ENCODE data around the gene TSC22D2. TPM values are rescaled to one million over a fixed set of nuclear protein-coding genes. Genes with fewer than 3 reads are reported as not detected.

Gene TSC22D2
- total and polyA plus RNA-seq, 12 donors = 11.8 to 73.1 (median 28.7) TPM

DNA sequence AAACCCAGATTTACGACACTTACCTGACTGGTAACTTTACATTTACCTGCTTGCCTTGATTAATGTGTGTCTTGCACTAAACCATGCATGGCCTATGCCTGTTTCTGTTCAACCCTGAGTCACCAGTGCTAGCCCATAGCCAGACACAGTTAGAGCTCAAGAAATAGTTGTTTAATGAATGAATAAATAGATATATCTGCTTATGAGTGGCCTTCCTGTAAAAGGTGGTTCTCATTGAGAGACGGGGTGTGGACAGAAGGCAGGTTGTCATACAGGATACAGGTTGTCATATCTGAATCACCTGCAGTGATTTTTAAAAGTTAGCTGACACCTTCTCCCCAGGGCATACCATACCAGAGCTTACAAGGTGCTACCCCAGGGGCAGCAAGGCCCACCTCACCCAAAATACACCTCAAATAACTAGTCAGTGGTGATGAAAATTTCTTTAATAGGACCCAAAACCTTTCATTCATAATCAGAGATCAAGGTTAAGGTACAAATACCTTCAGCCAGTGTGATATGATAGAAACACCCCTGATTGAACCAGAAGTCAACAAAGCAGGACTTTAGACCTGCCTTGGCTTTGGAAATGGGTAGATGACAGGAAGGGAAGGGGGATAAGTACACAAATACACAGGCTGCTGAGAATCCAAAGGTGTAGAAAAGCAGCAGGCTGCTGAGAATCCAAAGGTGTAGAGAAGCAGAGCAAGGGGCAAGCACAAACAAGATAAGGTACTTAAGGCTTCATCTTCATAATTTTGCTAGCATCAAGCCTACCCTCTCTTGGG, 45.4 kb upstream of the TSC22D2 start:
- TF ChIP-seq, protein P1, sequence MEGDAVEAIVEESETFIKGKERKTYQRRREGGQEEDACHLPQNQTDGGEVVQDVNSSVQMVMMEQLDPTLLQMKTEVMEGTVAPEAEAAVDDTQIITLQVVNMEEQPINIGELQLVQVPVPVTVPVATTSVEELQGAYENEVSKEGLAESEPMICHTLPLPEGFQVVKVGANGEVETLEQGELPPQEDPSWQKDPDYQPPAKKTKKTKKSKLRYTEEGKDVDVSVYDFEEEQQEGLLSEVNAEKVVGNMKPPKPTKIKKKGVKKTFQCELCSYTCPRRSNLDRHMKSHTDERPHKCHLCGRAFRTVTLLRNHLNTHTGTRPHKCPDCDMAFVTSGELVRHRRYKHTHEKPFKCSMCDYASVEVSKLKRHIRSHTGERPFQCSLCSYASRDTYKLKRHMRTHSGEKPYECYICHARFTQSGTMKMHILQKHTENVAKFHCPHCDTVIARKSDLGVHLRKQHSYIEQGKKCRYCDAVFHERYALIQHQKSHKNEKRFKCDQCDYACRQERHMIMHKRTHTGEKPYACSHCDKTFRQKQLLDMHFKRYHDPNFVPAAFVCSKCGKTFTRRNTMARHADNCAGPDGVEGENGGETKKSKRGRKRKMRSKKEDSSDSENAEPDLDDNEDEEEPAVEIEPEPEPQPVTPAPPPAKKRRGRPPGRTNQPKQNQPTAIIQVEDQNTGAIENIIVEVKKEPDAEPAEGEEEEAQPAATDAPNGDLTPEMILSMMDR (IDR thresholded peaks at IDR 0.05) = no peak
- DNase-seq = no peak
- H3K27me3 ChIP-seq = no peaks in the 10 kb centered on the region
- intact Hi-C loops (cut with DNase I) = no loop called here
- 97% methylated on average over 2 of the region's 2 CpGs for WGBS, 2 donors
- no peaks in the 10 kb centered on the region for H3K36me3 ChIP-seq
- no peak overlapping the region for H3K4me3 ChIP-seq
- ATAC-seq = no peak
- H3K27ac ChIP-seq = no peak overlapping the region
- no peaks in the 10 kb centered on the region for H3K4me1 ChIP-seq
- no peaks in the 10 kb centered on the region for H3K9me3 ChIP-seq

- H3K27me3 ChIP-seq = no peaks in the 10 kb centered on the region
- TF ChIP-seq, protein P1 (IDR thresholded peaks at IDR 0.05) = no peak
- 91% methylated on average over 2 of the region's 2 CpGs for WGBS, 2 donors
- no peak for DNase-seq
- no peaks in the 10 kb centered on the region for H3K9me3 ChIP-seq
- no peak overlapping the region for H3K4me3 ChIP-seq
- intact Hi-C loops (cut with DNase I) = no loop called here
- no peak for ATAC-seq
- H3K4me1 ChIP-seq = no peaks in the 10 kb centered on the region
- no peaks in the 10 kb centered on the region for H3K36me3 ChIP-seq
- H3K27ac ChIP-seq = no peak overlapping the region
Observed at GRCh38 chr3:150363420-150363819, 44.7 kb upstream of the TSC22D2 start.

DNA sequence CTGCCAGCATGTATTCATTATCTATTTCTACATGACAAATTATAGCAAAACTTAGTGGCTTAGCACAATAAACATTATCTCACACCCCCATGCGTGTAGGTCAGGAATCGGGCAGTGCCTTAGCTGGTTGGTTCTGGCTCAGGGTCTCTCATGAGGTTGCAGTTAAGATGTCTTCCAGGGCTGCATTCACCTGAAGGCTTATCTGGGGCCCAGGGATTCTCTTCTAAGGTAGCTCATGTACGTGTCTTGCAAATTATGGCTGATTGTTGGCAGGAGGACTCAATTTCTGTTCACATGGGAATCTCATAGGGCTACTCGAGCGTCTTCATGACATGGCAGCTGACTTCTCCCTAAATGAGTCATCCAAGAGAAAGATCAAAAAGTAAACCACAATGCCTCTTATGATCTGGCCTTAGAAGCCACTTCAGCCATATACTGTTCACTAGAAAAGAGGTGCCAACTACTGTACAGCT, 42.9 kb upstream of the TSC22D2 start:
- H3K36me3 ChIP-seq = no peaks in the 10 kb centered on the region
- no peak overlapping the region for H3K27ac ChIP-seq
- DNase-seq = no peak
- H3K9me3 ChIP-seq = no peaks in the 10 kb centered on the region
- no peak for ATAC-seq
- intact Hi-C loops (cut with DNase I) = no loop called here
- no peaks in the 10 kb centered on the region for H3K27me3 ChIP-seq
- peaks cover 0 to 9% (median 0%) of the 10 kb centered on the region in 9 donors for H3K4me1 ChIP-seq
- TF ChIP-seq, protein P1 (IDR thresholded peaks at IDR 0.05) = no peak
- H3K4me3 ChIP-seq = no peak overlapping the region
- 78 to 82% methylated on average over 5 of the region's 5 CpGs for WGBS, 2 donors

GRCh38 chr3:150367757-150368156, 40.3 kb upstream of the TSC22D2 start:
- intact Hi-C loops (cut with DNase I) = no loop called here
- Histone ChIP-seq H3K27ac (no peak overlapping the region), H3K4me3 (no peak overlapping the region), H3K27me3 (no peaks in the 10 kb centered on the region), H3K36me3 (no peaks in the 10 kb centered on the region), H3K4me1 (peaks cover 0 to 32% (median 16%) of the 10 kb centered on the region in 9 donors), H3K9me3 (no peaks in the 10 kb centered on the region)
- no peak for DNase-seq
- TF ChIP-seq, protein P1 (IDR thresholded peaks at IDR 0.05) = no peak
- no peak for ATAC-seq
